MM.1S (cell line): ENCODE measurements around the gene STEAP1B.

Experiments used
- CTCF ChIP-seq: fragments of 300-600 bp; sonication (generic); IDR thresholded peaks from 2 replicates; pipeline ENCODE4 v1.5.1; 2016; ENCODE audit warnings: antibody characterized with exemption, low read length, mixed read lengths
- EZH2 ChIP-seq: fragments of 300-600 bp; sonication (generic); optimal IDR thresholded peaks from 2 replicates; pipeline ENCODE3; 2017; ENCODE audit warnings: low read depth, mild to moderate bottlenecking, antibody characterized with exemption, low read length, mixed read lengths
- EZH2phosphoT487 ChIP-seq: fragments of 300-600 bp; sonication (generic); IDR thresholded peaks from 2 replicates; pipeline ENCODE4 v1.6.1; 2018; ENCODE audit warnings: antibody characterized with exemption, low read length

- TF ChIP-seq EZH2: no peak
- no peak for TF ChIP-seq CTCF
- TF ChIP-seq EZH2phosphoT487: no peak
Observed at GRCh38 chr7:22544245-22544644, 44.3 kb upstream of the STEAP1B start.
